IMR-90 (cell line): Measurements from ENCODE around the gene RYR3. TPM values are rescaled to one million over a fixed set of nuclear protein-coding genes. Genes with fewer than 3 reads are reported as not detected.

ENCODE experiments used
- ATAC-seq: fragments of 200-7000 bp; cut with Tn5 transposase; 2 replicates; pipeline ENCODE4 v1.9.1; 2020; ENCODE audit warnings: low read depth, mild to moderate bottlenecking, moderate library complexity
- BruUV-seq: library from RNA; stranded (reverse); fragments of 400-500 nt; replicated peaks from 2 replicates; lab custom pipeline; 2021; lab: Mats Ljungman, UMichigan
- CTCF ChIA-PET: fragments of 300-600 bp; formaldehyde crosslinking; extraction: SDS; loops from one replicate; lab custom pipeline; 2021; ENCODE audit warnings: antibody characterized with exemption; lab: Yijun Ruan, JAX
- POLR2A ChIA-PET: fragments of 300-600 bp; sonication (Branson Sonifier 250); formaldehyde crosslinking; loops from one replicate; lab custom pipeline; 2022; ENCODE audit warnings: antibody characterized with exemption; ENCODE audit not compliant: unreplicated experiment; lab: Charles Lee
- DNase-seq: peaks from one replicate; pipeline ENCODE4 v3.0.0; 2013
- H2AFZ ChIP-seq: replicated peaks from 2 replicates; pipeline ENCODE3; 2013; ENCODE audit warnings: low read length, mild to moderate bottlenecking; ENCODE audit not compliant: poor library complexity
- H2AK5ac ChIP-seq: 2 replicates; pipeline ENCODE4 v1.6.1; 2013; ENCODE audit warnings: low read depth, low read length, inconsistent platforms
- H2AK9ac ChIP-seq: replicated peaks from 2 replicates; pipeline ENCODE3; 2013; ENCODE audit warnings: mild to moderate bottlenecking, low read depth, low read length, moderate library complexity; ENCODE audit not compliant: poor library complexity
- H2BK120ac ChIP-seq: 2 replicates; pipeline ENCODE4 v1.6.1; 2013; ENCODE audit warnings: low read depth, low read length, inconsistent platforms
- H2BK15ac ChIP-seq: 3 replicates; pipeline ENCODE4 v1.6.1; 2013; ENCODE audit warnings: low read depth, low read length, inconsistent platforms
- H2BK20ac ChIP-seq: 2 replicates; pipeline ENCODE4 v1.6.1; 2013; ENCODE audit warnings: low read depth, mild to moderate bottlenecking, inconsistent platforms, low read length, moderate library complexity
- H2BK5ac ChIP-seq: 2 replicates; pipeline ENCODE4 v1.6.1; 2013; ENCODE audit warnings: mild to moderate bottlenecking, low read depth, low read length, inconsistent platforms; ENCODE audit not compliant: poor library complexity, severe bottlenecking
- H3K14ac ChIP-seq: replicated peaks from 2 replicates; pipeline ENCODE4 v1.6.1; 2013; ENCODE audit warnings: low read depth, low read length, inconsistent platforms
- H3K18ac ChIP-seq: 2 replicates; pipeline ENCODE4 v1.6.1; 2013; ENCODE audit warnings: low read depth, low read length, control low read depth
- H3K23ac ChIP-seq: 2 replicates; pipeline ENCODE4 v1.6.1; 2013; ENCODE audit warnings: low read depth, low read length, inconsistent platforms
- H3K27ac ChIP-seq: 2 replicates; pipeline ENCODE4 v1.5.1; 2013; ENCODE audit warnings: mild to moderate bottlenecking, control low read depth, low read length; ENCODE audit not compliant: insufficient read depth
- H3K27me3 ChIP-seq: 2 replicates; pipeline ENCODE4 v1.6.1; 2013; ENCODE audit warnings: low read length; ENCODE audit not compliant: control insufficient read depth, insufficient read depth
- H3K36me3 ChIP-seq: 2 replicates; pipeline ENCODE4 v1.6.1; 2013; ENCODE audit warnings: low read length, mixed read lengths; ENCODE audit not compliant: control insufficient read depth, insufficient read depth
- H3K4ac ChIP-seq: 2 replicates; pipeline ENCODE4 v1.6.1; 2013; ENCODE audit warnings: low read depth, low read length, inconsistent platforms
- H3K4me1 ChIP-seq: 2 replicates; pipeline ENCODE4 v1.6.1; 2013; ENCODE audit warnings: low read length, mixed read lengths; ENCODE audit not compliant: control insufficient read depth, insufficient read depth
- H3K4me2 ChIP-seq: 2 replicates; pipeline ENCODE4 v1.6.1; 2013; ENCODE audit warnings: low read depth, mild to moderate bottlenecking, control low read depth, low read length, moderate library complexity
- H3K4me3 ChIP-seq: 2 replicates; pipeline ENCODE4 v1.5.1; 2013; ENCODE audit warnings: low read depth, mild to moderate bottlenecking, control low read depth, low read length, moderate library complexity; ENCODE audit not compliant: insufficient read depth
- H3K56ac ChIP-seq: 2 replicates; pipeline ENCODE4 v1.6.1; 2013; ENCODE audit warnings: low read length, inconsistent platforms; ENCODE audit not compliant: insufficient read depth; ENCODE audit errors: extremely low read depth
- H3K79me1 ChIP-seq, 2 experiments: 2 replicates each; pipeline ENCODE4 v1.6.1; 2013; ENCODE audit warnings: low read length in 2 of 2, inconsistent platforms in 1 of 2, low read depth in 1 of 2
- H3K9ac ChIP-seq: 2 replicates; pipeline ENCODE4 v1.6.1; 2013; ENCODE audit warnings: low read depth, low read length, control low read depth
- H3K9me1 ChIP-seq: 2 replicates; pipeline ENCODE4 v1.6.1; 2013; ENCODE audit warnings: low read length, inconsistent platforms; ENCODE audit not compliant: insufficient read depth
- H3K9me3 ChIP-seq: 2 replicates; pipeline ENCODE4 v1.6.1; 2013; ENCODE audit warnings: low read length; ENCODE audit not compliant: control insufficient read depth, insufficient read depth
- H4K20me1 ChIP-seq: 2 replicates; pipeline ENCODE4 v1.6.1; 2013; ENCODE audit warnings: low read length, inconsistent platforms; ENCODE audit not compliant: insufficient read depth
- H4K5ac ChIP-seq: 2 replicates; pipeline ENCODE4 v1.6.1; 2013; ENCODE audit warnings: mild to moderate bottlenecking, low read depth, low read length, control low read depth
- H4K8ac ChIP-seq, 2 experiments: 2 replicates each; pipeline ENCODE4 v1.6.1; 2013; ENCODE audit warnings: low read depth in 2 of 2, low read length in 2 of 2, control low read depth in 1 of 2, inconsistent platforms in 1 of 2
- H4K91ac ChIP-seq: 2 replicates; pipeline ENCODE4 v1.6.1; 2013; ENCODE audit warnings: low read depth, low read length, inconsistent platforms; ENCODE audit not compliant: insufficient read depth
- BHLHE40 ChIP-seq: fragments of 150-350 bp; IDR thresholded peaks from 2 replicates; pipeline ENCODE4 v1.6.1; 2016; ENCODE audit warnings: mild to moderate bottlenecking, low read depth, low read length
- CEBPB ChIP-seq: IDR thresholded peaks from 2 replicates; pipeline ENCODE4 v1.6.1; 2012; ENCODE audit warnings: low read depth, low read length, improper control_type of control experiment
- CHD1 ChIP-seq: IDR thresholded peaks from 2 replicates; pipeline ENCODE4 v1.6.1; 2012; ENCODE audit warnings: low read depth, low read length, improper control_type of control experiment
- CTCF ChIP-seq: conservative IDR thresholded peaks from 2 replicates; pipeline ENCODE4 v1.5.1; 2012; ENCODE audit warnings: mild to moderate bottlenecking, low read depth, low read length, improper control_type of control experiment
- ELK1 ChIP-seq: fragments of 150-350 bp; IDR thresholded peaks from 2 replicates; pipeline ENCODE4 v1.6.1; 2016; ENCODE audit warnings: low read depth, mild to moderate bottlenecking, low read length, moderate library complexity, borderline replicate concordance
- FOS ChIP-seq: fragments of 150-350 bp; IDR thresholded peaks from 2 replicates; pipeline ENCODE4 v1.6.1; 2016; ENCODE audit warnings: low read depth, low read length
- MAFK ChIP-seq: IDR thresholded peaks from 2 replicates; pipeline ENCODE4 v1.6.1; 2012; ENCODE audit warnings: low read depth, low read length, improper control_type of control experiment
- MAZ ChIP-seq: IDR thresholded peaks from 2 replicates; pipeline ENCODE4 v1.6.1; 2012; ENCODE audit warnings: low read depth, mild to moderate bottlenecking, low read length, improper control_type of control experiment, moderate library complexity, borderline replicate concordance
- MXI1 ChIP-seq: IDR thresholded peaks from 2 replicates; pipeline ENCODE4 v1.6.1; 2012; ENCODE audit warnings: low read depth, mild to moderate bottlenecking, low read length, moderate library complexity, borderline replicate concordance
- NFE2L2 ChIP-seq: fragments of 150-350 bp; IDR thresholded peaks from 2 replicates; pipeline ENCODE4 v1.6.1; 2016; ENCODE audit warnings: low read depth, mild to moderate bottlenecking, low read length
- POLR2A ChIP-seq: IDR thresholded peaks from 2 replicates; pipeline ENCODE4 v1.6.1; 2012; ENCODE audit warnings: mild to moderate bottlenecking, low read depth, low read length
- RAD21 ChIP-seq: IDR thresholded peaks from 2 replicates; pipeline ENCODE4 v1.6.1; 2012; ENCODE audit warnings: low read length, improper control_type of control experiment
- RCOR1 ChIP-seq: IDR thresholded peaks from 2 replicates; pipeline ENCODE4 v1.6.1; 2012; ENCODE audit warnings: mild to moderate bottlenecking, low read length, improper control_type of control experiment; ENCODE audit not compliant: insufficient replicate concordance
- RFX5 ChIP-seq: IDR thresholded peaks from 2 replicates; pipeline ENCODE4 v1.8.0; 2012; ENCODE audit warnings: low read depth, mild to moderate bottlenecking, low read length, moderate library complexity
- SMC3 ChIP-seq: fragments of 150-350 bp; IDR thresholded peaks from 2 replicates; pipeline ENCODE4 v1.6.1; 2016; ENCODE audit warnings: low read depth, mild to moderate bottlenecking, antibody characterized with exemption, low read length, moderate library complexity
- USF2 ChIP-seq: fragments of 150-350 bp; IDR thresholded peaks from 2 replicates; pipeline ENCODE4 v1.6.1; 2017; ENCODE audit warnings: mild to moderate bottlenecking, antibody characterized with exemption, low read length, low read depth
- WGBS, 2 experiments: methylation state at CpG; one replicate each; pipeline versions ENCODE4 v1.1.5 to v1.1.7; 2013; ENCODE audit warnings: missing lambda C conversion rate in 2 of 2; ENCODE audit not compliant: insufficient read length in 1 of 2; ENCODE audit errors: extremely low coverage in 2 of 2; 5-methylcytosine and 5-hydroxymethylcytosine counted together
- dilution Hi-C: fragments of 300-500 bp; cut with HindIII; formaldehyde crosslinking; loops from one replicate; pipeline ENCODE4 v1.14.3; 2018; ENCODE audit warnings: low sequenced_read_pairs; ENCODE audit not compliant: unreplicated experiment
- in situ Hi-C: fragments of 300-500 bp; cut with MboI; formaldehyde crosslinking; loops from 3 replicates; pipeline ENCODE4 v1.14.3; 2019; ENCODE audit warnings: low sequenced_read_pairs, inconsistent platforms, mixed read lengths
- intact Hi-C: fragments of 100-400 bp; cut with micrococcal nuclease; formaldehyde crosslinking; loops from 2 replicates; pipeline ENCODE4 v1.10.0; 2022
- polyA plus RNA-seq, 3 experiments: library from polyadenylated mRNA; depleted of rRNA; stranded (reverse); fragments of >200 nt; gene quantifications; 2 replicates each; pipeline ENCODE4 v1.2.3, GENCODE V29; 2012; ENCODE audit warnings: low replicate concordance in 1 of 3
- total RNA-seq: library from RNA; depleted of rRNA; stranded (reverse); fragments of >200 nt; gene quantifications from 2 replicates; pipeline ENCODE4 v1.2.3, GENCODE V29; 2012

The RYR3 gene
- total and polyA plus RNA-seq, 2 of the 4 experiments (the other 2 are of a cell fraction): 0.18 TPM; not detected in 1

- no peak overlapping the region for H2AK5ac ChIP-seq
These were observed 69.6 kb downstream of the RYR3 start for GRCh38 chr15:33380406-33380805.

More at GRCh38 chr15:33380406-33380805, 69.6 kb downstream of the RYR3 start:
- no peak for TF ChIP-seq POLR2A
- no peak for TF ChIP-seq FOS
- TF ChIP-seq ELK1: no peak
- no peak for TF ChIP-seq MXI1
- no peak for TF ChIP-seq CEBPB
- TF ChIP-seq SMC3: no peak
- TF ChIP-seq RFX5: no peak
- TF ChIP-seq CHD1: no peak
- TF ChIP-seq CTCF: no peak
- TF ChIP-seq USF2: no peak
- TF ChIP-seq MAZ: no peak
- TF ChIP-seq BHLHE40: no peak
- TF ChIP-seq MAFK: no peak
- TF ChIP-seq RCOR1: no peak
- TF ChIP-seq NFE2L2: no peak
- TF ChIP-seq RAD21: no peak
- dilution Hi-C loops (no loop called here), in situ Hi-C loops (no loop called here), intact Hi-C loops (no loop called here)
- ATAC-seq: no peak
- no peak overlapping the region for H4K5ac ChIP-seq
- no peak overlapping the region for H2BK120ac ChIP-seq
- H3K18ac ChIP-seq: no peak overlapping the region
- H3K23ac ChIP-seq: no peak overlapping the region
- H4K8ac ChIP-seq: no peak overlapping the region
- no peaks in the 10 kb centered on the region for H3K4me1 ChIP-seq
- ChIA-PET CTCF (no interaction called here), POLR2A (no interaction called here)
- H3K56ac ChIP-seq: no peak overlapping the region
- no peaks in the 10 kb centered on the region for H3K27me3 ChIP-seq
- H3K4ac ChIP-seq: no peak overlapping the region
- 71% methylated on average over 8 of the region's 8 CpGs; no CpG with 5 or more reads in 1 of the 2 experiments for WGBS, 2 experiments
- no peaks in the 10 kb centered on the region for H3K79me1 ChIP-seq
- H3K9me3 ChIP-seq: no peaks in the 10 kb centered on the region
- H3K9ac ChIP-seq: no peak overlapping the region
- no peak for DNase-seq
- H2BK15ac ChIP-seq: no peak overlapping the region
- H3K4me3 ChIP-seq: no peak overlapping the region
- no TSS peak for BruUV-seq
- H2AFZ ChIP-seq: no peak overlapping the region
- H4K91ac ChIP-seq: no peak overlapping the region
- H3K27ac ChIP-seq: no peak overlapping the region
- H3K36me3 ChIP-seq: no peaks in the 10 kb centered on the region
- no peaks in the 10 kb centered on the region for H4K20me1 ChIP-seq
- H3K14ac ChIP-seq: no peak overlapping the region
- H3K4me2 ChIP-seq: no peak overlapping the region
- H2BK20ac ChIP-seq: no peak overlapping the region
- H3K9me1 ChIP-seq: no peaks in the 10 kb centered on the region
- H2AK9ac ChIP-seq: no peak overlapping the region
- no peak overlapping the region for H2BK5ac ChIP-seq
